ENCODE results near the gene CAMTA1.

DNA sequence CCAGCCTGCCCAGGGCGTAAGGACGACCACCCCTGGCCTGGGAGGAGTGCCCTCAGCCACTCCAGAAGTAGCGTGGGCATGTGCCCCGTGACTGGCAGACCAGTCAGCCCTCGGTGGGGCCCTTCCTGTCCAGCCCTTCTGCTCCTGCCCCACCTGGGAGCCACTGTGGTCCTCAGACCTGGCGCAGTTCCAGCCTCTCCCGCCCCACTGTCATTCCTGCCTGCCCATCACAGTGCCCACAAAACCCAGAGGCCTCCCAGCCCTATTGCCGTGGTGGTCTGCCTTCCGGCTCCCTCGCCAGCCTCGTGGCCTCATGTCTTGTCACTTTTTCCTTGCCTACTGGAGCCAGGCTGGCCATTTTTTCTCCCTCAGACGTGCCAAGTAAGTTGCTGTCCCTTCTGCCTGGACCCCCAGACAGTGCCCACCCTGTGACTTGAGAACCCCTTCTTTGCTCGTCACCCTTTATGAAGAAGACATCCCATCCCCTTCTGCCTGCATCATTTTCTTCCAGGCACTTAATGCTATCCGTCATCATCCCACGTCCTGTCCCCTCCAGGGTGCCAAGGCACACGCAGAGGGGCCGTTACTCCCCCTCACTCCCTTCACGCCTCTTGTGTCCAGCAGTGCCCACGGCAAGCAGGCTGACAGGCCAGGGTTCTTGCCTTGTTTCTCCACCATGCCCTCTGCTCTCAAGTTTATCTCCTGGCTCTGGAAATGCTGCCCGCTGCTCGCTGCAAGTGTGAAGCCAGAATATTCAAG is 122.6 kb downstream of the CAMTA1 start:
- TF ChIP-seq, protein P1, sequence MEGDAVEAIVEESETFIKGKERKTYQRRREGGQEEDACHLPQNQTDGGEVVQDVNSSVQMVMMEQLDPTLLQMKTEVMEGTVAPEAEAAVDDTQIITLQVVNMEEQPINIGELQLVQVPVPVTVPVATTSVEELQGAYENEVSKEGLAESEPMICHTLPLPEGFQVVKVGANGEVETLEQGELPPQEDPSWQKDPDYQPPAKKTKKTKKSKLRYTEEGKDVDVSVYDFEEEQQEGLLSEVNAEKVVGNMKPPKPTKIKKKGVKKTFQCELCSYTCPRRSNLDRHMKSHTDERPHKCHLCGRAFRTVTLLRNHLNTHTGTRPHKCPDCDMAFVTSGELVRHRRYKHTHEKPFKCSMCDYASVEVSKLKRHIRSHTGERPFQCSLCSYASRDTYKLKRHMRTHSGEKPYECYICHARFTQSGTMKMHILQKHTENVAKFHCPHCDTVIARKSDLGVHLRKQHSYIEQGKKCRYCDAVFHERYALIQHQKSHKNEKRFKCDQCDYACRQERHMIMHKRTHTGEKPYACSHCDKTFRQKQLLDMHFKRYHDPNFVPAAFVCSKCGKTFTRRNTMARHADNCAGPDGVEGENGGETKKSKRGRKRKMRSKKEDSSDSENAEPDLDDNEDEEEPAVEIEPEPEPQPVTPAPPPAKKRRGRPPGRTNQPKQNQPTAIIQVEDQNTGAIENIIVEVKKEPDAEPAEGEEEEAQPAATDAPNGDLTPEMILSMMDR (IDR thresholded peaks at IDR 0.05; ENCODE audit: low read length): no peak
- no peak for TF ChIP-seq EZH2 (optimal IDR thresholded peaks at IDR 0.05; ENCODE audit: low read depth, low read length)
